ENCODE data around the gene C1GALT1C1L. TPM values are rescaled to one million over a fixed set of nuclear protein-coding genes. Genes with fewer than 3 reads are reported as not detected.

C1GALT1C1L gene
- total and polyA plus RNA-seq, 3 donors from 2014 or later: 3.1 to 8.6 (median 5.8) TPM

DNA sequence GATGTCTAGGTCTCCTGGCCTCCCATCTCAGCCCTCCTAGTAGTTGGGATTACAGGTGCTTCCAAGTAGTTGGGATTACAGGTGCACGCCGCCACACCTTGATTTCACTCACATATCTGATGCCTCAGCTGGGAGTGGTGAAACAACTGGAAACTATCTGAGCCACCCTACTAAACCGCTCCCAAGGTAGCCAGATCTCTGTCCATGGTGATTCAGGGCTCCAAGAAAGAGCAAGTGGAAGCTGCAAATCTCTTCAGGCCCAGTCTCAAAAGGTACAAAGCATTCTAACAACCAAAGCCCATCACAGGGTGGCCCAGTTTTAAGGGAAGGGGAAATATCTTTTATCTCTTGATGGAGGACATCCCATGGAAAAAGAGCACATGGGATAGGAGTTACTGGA is 19.0 kb downstream of the C1GALT1C1L start:
- Histone ChIP-seq H3K4me3 (no peak overlapping the region), H3K9me3 (no peaks in the 10 kb centered on the region), H3K36me3 (ENCODE audit: low read depth, missing control alignments) (no peaks in the 10 kb centered on the region), H3K4me1 (no peaks in the 10 kb centered on the region), H3K27me3 (no peaks in the 10 kb centered on the region), H3K27ac (no peak overlapping the region)
- intact Hi-C loops (cut with DNase I; ENCODE audit: low total_unique reads): no loop called here
- TF ChIP-seq POLR2A (IDR thresholded peaks at IDR 0.05): no peak
- TF ChIP-seq, protein P1, sequence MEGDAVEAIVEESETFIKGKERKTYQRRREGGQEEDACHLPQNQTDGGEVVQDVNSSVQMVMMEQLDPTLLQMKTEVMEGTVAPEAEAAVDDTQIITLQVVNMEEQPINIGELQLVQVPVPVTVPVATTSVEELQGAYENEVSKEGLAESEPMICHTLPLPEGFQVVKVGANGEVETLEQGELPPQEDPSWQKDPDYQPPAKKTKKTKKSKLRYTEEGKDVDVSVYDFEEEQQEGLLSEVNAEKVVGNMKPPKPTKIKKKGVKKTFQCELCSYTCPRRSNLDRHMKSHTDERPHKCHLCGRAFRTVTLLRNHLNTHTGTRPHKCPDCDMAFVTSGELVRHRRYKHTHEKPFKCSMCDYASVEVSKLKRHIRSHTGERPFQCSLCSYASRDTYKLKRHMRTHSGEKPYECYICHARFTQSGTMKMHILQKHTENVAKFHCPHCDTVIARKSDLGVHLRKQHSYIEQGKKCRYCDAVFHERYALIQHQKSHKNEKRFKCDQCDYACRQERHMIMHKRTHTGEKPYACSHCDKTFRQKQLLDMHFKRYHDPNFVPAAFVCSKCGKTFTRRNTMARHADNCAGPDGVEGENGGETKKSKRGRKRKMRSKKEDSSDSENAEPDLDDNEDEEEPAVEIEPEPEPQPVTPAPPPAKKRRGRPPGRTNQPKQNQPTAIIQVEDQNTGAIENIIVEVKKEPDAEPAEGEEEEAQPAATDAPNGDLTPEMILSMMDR (IDR thresholded peaks at IDR 0.05): no peak
- no peak for DNase-seq
- WGBS, 2 donors: 91 to 98% methylated on average over 3 of the region's 3 CpGs

DNA sequence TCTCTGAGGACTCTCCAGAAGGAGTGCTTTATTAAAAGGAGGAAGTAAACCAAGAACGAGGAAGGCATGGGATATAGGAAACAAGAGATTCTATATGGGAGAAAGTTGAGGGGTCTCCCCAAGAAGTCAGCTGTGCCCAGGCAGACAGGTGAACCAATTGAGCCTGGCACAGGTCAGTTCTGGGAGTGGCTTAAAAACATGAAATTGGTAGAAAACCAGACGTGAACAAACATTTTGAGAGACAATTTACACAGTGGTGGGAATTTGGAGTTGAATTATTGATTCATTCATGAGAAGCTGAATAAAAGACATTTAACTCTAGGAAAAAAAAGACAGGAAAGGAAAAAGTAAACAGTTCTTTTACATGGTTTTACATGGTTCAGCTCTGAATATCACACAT is 22.7 kb downstream of the C1GALT1C1L start:
- H3K4me3 ChIP-seq: no peak overlapping the region
- WGBS, 2 donors: 78 to 79% methylated on average over 2 of the region's 2 CpGs
- intact Hi-C loops (cut with DNase I; ENCODE audit: low total_unique reads): no loop called here
- no peaks in the 10 kb centered on the region for H3K4me1 ChIP-seq
- no peak for DNase-seq
- no peak overlapping the region for H3K27ac ChIP-seq
- no peak for TF ChIP-seq POLR2A (IDR thresholded peaks at IDR 0.05)
- TF ChIP-seq, protein P1 (IDR thresholded peaks at IDR 0.05): no peak
- H3K36me3 ChIP-seq (ENCODE audit: low read depth, missing control alignments): no peaks in the 10 kb centered on the region
- no peaks in the 10 kb centered on the region for H3K9me3 ChIP-seq
- no peaks in the 10 kb centered on the region for H3K27me3 ChIP-seq

- Histone ChIP-seq H3K4me1 (no peaks in the 10 kb centered on the region), H3K36me3 (ENCODE audit: low read depth, missing control alignments) (no peaks in the 10 kb centered on the region), H3K27me3 (no peaks in the 10 kb centered on the region), H3K9me3 (no peaks in the 10 kb centered on the region), H3K27ac (peak overlapping the region in 1 of 2 donors; percentile 52), H3K4me3 (no peak overlapping the region)
- 80 to 84% methylated on average over 3 of the region's 3 CpGs for WGBS, 2 donors
- TF ChIP-seq, protein P1 (IDR thresholded peaks at IDR 0.05): no peak
- TF ChIP-seq POLR2A (IDR thresholded peaks at IDR 0.05): no peak
- intact Hi-C loops (cut with DNase I; ENCODE audit: low total_unique reads): no loop called here
- no peak for DNase-seq
Observed at GRCh38 chr2:43648994-43649701, 27.1 kb downstream of the C1GALT1C1L start.

DNA sequence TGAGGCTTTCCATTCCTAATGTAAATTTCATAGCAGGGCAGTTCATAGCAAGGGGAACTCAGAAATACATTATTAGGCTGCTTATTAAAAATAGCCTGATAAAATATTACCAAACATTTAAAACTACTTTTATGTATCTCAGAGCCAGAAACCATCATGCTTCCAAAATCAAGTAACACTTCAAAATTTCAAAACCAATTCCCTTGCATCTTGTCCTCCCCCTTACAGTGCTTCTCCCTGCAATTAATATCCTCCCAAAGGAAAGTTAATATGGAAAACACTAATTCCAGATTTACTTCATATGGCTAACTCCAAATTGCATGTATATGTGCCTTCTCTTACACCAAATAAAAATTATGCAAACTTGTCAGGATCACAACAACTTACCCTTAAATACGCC is 32.5 kb downstream of the C1GALT1C1L start:
- H3K27me3 ChIP-seq: no peaks in the 10 kb centered on the region
- DNase-seq: no peak
- no peak for TF ChIP-seq POLR2A (IDR thresholded peaks at IDR 0.05)
- TF ChIP-seq, protein P1 (IDR thresholded peaks at IDR 0.05): no peak
- intact Hi-C loops (cut with DNase I; ENCODE audit: low total_unique reads): no loop called here
- WGBS, 2 donors: 87 to 89% methylated on average over 1 of the region's 1 CpG
- H3K9me3 ChIP-seq: no peaks in the 10 kb centered on the region
- no peak overlapping the region for H3K27ac ChIP-seq
- peaks cover 5% of the 10 kb centered on the region for H3K4me1 ChIP-seq
- H3K36me3 ChIP-seq (ENCODE audit: low read depth, missing control alignments): no peaks in the 10 kb centered on the region
- H3K4me3 ChIP-seq: no peak overlapping the region

- Histone ChIP-seq H3K9me3 (no peaks in the 10 kb centered on the region), H3K27ac (no peak overlapping the region), H3K4me3 (no peak overlapping the region), H3K27me3 (no peaks in the 10 kb centered on the region), H3K4me1 (peaks cover 5% of the 10 kb centered on the region), H3K36me3 (ENCODE audit: low read depth, missing control alignments) (no peaks in the 10 kb centered on the region)
- 48 to 56% methylated on average over 2 of the region's 2 CpGs for WGBS, 2 donors
- TF ChIP-seq, protein P1 (IDR thresholded peaks at IDR 0.05): no peak
- no peak for TF ChIP-seq POLR2A (IDR thresholded peaks at IDR 0.05)
- DNase-seq: no peak
- intact Hi-C loops (cut with DNase I; ENCODE audit: low total_unique reads): no loop called here
Observed at GRCh38 chr2:43642363-43642762, 33.9 kb downstream of the C1GALT1C1L start.

Measured in testis (tissue), 3 donors.